ENCODE results near the gene MLN.

MLN gene

DNA sequence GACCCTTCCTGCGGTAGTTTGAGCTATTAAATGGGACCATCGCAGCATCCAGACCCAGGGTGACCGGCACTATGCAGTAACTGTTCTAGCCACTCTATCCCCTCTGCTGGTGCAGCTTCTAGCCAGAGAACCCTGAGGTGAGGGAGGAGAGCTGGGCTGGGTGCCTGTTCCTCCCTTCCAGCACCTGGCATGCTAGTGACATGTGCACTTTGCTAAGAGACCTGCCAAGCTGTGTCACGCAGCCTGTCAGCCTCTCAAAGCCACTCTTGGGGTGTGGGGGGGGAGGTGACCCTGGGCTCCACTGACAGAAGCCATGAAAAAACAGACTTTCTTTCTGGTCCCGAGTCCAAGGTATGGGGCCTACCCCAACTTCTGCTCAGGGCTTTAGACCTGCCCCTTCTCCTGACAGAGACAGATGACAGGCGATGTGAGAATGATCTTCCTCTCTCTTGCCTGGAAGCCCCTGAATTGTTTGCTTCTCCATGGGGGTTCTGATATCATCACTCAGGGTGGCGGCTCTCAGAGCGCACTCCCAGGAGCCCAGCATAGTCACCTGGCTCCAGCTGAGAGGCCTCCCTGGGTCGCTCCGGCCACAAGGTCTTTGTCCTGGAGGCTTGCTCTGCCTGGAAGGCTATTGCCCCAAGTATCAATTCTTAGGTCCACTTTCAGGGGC, 47.2 kb upstream of the MLN start (continued):
- TF ChIP-seq, protein P1, sequence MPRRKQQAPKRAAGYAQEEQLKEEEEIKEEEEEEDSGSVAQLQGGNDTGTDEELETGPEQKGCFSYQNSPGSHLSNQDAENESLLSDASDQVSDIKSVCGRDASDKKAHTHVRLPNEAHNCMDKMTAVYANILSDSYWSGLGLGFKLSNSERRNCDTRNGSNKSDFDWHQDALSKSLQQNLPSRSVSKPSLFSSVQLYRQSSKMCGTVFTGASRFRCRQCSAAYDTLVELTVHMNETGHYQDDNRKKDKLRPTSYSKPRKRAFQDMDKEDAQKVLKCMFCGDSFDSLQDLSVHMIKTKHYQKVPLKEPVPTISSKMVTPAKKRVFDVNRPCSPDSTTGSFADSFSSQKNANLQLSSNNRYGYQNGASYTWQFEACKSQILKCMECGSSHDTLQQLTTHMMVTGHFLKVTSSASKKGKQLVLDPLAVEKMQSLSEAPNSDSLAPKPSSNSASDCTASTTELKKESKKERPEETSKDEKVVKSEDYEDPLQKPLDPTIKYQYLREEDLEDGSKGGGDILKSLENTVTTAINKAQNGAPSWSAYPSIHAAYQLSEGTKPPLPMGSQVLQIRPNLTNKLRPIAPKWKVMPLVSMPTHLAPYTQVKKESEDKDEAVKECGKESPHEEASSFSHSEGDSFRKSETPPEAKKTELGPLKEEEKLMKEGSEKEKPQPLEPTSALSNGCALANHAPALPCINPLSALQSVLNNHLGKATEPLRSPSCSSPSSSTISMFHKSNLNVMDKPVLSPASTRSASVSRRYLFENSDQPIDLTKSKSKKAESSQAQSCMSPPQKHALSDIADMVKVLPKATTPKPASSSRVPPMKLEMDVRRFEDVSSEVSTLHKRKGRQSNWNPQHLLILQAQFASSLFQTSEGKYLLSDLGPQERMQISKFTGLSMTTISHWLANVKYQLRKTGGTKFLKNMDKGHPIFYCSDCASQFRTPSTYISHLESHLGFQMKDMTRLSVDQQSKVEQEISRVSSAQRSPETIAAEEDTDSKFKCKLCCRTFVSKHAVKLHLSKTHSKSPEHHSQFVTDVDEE (CRISPR knock-in tag; IDR thresholded peaks at IDR 0.05) = no peak

DNA sequence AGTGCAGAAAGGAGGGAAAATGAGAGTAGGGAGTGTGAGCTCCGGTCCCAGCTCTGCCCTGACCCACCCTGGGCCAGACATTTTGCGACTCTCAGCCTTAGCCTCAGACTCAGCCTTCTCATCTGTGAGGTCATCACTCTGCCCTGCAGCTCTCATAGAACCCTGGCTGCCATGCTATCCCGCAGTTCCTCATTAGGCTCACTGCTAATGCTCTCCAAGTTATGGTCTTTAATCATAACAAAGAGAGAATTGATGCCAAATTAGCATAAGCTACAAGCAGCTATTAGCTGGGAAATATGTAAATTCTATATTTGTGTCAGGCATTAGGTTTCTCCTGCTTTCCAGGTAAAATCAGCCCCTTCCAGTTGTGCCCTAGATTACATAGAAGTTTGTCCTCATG, 46.5 kb upstream of the MLN start:
- ATAC-seq = no peak
- TF ChIP-seq ESRRG (CRISPR knock-in tag; IDR thresholded peaks at IDR 0.05) (no peak), ZNF565 (CRISPR knock-in tag; conservative IDR thresholded peaks at IDR 0.05; ENCODE audit: low read depth) (no peak), ARNTL (CRISPR knock-in tag; IDR thresholded peaks at IDR 0.05; ENCODE audit: borderline replicate concordance, low read depth) (no peak), RARB (CRISPR knock-in tag; IDR thresholded peaks at IDR 0.05) (no peak), ZFP30 (CRISPR knock-in tag; IDR thresholded peaks at IDR 0.05) (no peak), TOX (CRISPR knock-in tag; IDR thresholded peaks at IDR 0.05; ENCODE audit: borderline replicate concordance) (no peak), BACH2 (CRISPR knock-in tag; IDR thresholded peaks at IDR 0.05; ENCODE audit: borderline replicate concordance) (no peak), ISL1 (CRISPR knock-in tag; IDR thresholded peaks at IDR 0.05) (no peak), ZFP3 (CRISPR knock-in tag; IDR thresholded peaks at IDR 0.05) (no peak)
- TF ChIP-seq, protein P1 (CRISPR knock-in tag; IDR thresholded peaks at IDR 0.05) = no peak

DNA sequence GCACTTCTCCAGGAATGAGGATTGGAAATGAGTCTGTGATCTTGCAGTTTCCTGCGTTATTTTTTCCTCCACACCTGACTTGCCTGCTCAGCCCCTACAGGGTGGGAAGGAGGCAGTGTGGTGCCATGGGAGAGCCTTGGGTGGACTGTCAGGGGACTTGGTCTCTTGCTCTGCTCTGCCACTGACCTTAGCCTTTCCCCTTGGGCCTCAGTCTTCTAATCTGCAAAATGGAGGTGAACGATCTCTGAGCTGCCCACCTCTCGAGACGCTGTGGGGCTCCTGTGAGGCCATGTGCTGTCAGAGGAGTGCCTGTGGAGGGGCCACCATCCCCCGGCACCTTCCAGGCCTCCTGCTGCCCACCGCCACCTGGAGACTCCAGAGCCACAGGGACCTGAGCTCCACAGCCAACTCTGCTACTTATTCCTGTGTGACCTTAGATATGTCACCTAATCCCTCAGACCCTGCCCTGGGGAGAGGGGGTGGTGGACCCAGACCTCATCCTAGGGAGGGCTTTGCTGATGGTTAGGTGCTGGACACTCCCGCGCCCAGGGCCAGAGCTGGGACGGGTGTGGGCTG, 45.8 kb upstream of the MLN start:
- no peak for ATAC-seq
- TF ChIP-seq, protein P2, sequence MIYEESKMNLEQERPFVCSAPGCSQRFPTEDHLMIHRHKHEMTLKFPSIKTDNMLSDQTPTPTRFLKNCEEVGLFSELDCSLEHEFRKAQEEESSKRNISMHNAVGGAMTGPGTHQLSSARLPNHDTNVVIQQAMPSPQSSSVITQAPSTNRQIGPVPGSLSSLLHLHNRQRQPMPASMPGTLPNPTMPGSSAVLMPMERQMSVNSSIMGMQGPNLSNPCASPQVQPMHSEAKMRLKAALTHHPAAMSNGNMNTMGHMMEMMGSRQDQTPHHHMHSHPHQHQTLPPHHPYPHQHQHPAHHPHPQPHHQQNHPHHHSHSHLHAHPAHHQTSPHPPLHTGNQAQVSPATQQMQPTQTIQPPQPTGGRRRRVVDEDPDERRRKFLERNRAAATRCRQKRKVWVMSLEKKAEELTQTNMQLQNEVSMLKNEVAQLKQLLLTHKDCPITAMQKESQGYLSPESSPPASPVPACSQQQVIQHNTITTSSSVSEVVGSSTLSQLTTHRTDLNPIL (CRISPR knock-in tag; IDR thresholded peaks at IDR 0.05; ENCODE audit: low read depth) = no peak
- no peak for TF ChIP-seq ESRRG (CRISPR knock-in tag; IDR thresholded peaks at IDR 0.05)
- TF ChIP-seq ZNF565 (CRISPR knock-in tag; conservative IDR thresholded peaks at IDR 0.05; ENCODE audit: low read depth) = no peak
- TF ChIP-seq SNAI2 (CRISPR knock-in tag; IDR thresholded peaks at IDR 0.05) = no peak

DNA sequence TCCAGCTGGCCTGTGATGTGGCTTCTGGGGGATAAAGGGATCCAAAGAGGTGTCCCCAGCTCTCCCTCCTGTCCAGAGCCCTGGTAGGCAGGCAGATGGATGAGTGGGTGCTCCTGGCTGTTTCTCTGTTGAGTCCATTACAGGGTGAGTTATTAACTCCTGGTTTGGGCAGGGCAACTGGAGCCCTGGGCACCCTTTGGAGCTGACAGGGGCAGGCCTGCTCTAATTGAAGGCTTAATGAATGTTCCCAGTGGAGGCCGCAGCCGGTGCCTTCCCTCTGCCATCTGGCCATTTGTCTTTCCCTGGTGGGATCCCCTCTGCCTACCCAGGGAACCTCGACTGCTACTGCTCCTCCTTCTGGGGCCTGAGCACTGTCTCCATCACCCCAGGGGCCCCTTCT, 44.7 kb upstream of the MLN start:
- TF ChIP-seq ESRRG (CRISPR knock-in tag; IDR thresholded peaks at IDR 0.05) = no peak
- no peak for TF ChIP-seq ZFP30 (CRISPR knock-in tag; IDR thresholded peaks at IDR 0.05)
- TF ChIP-seq, protein P3, sequence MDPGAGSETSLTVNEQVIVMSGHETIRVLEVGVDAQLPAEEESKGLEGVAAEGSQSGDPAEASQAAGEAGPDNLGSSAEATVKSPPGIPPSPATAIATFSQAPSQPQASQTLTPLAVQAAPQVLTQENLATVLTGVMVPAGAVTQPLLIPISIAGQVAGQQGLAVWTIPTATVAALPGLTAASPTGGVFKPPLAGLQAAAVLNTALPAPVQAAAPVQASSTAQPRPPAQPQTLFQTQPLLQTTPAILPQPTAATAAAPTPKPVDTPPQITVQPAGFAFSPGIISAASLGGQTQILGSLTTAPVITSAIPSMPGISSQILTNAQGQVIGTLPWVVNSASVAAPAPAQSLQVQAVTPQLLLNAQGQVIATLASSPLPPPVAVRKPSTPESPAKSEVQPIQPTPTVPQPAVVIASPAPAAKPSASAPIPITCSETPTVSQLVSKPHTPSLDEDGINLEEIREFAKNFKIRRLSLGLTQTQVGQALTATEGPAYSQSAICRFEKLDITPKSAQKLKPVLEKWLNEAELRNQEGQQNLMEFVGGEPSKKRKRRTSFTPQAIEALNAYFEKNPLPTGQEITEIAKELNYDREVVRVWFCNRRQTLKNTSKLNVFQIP (CRISPR knock-in tag; IDR thresholded peaks at IDR 0.05; ENCODE audit: borderline replicate concordance, low read depth) = no peak
- TF ChIP-seq, protein P2 (CRISPR knock-in tag; IDR thresholded peaks at IDR 0.05; ENCODE audit: low read depth) = no peak
- no peak for TF ChIP-seq ISL1 (CRISPR knock-in tag; IDR thresholded peaks at IDR 0.05)
- no peak for TF ChIP-seq ZNF70 (CRISPR knock-in tag; IDR thresholded peaks at IDR 0.05)
- TF ChIP-seq, protein P4, sequence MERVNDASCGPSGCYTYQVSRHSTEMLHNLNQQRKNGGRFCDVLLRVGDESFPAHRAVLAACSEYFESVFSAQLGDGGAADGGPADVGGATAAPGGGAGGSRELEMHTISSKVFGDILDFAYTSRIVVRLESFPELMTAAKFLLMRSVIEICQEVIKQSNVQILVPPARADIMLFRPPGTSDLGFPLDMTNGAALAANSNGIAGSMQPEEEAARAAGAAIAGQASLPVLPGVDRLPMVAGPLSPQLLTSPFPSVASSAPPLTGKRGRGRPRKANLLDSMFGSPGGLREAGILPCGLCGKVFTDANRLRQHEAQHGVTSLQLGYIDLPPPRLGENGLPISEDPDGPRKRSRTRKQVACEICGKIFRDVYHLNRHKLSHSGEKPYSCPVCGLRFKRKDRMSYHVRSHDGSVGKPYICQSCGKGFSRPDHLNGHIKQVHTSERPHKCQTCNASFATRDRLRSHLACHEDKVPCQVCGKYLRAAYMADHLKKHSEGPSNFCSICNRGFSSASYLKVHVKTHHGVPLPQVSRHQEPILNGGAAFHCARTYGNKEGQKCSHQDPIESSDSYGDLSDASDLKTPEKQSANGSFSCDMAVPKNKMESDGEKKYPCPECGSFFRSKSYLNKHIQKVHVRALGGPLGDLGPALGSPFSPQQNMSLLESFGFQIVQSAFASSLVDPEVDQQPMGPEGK (CRISPR knock-in tag; IDR thresholded peaks at IDR 0.05; ENCODE audit: borderline replicate concordance) = no peak
- TF ChIP-seq ZFP3 (CRISPR knock-in tag; IDR thresholded peaks at IDR 0.05) = no peak
- no peak for TF ChIP-seq TOX (CRISPR knock-in tag; IDR thresholded peaks at IDR 0.05; ENCODE audit: borderline replicate concordance)
- TF ChIP-seq ZNF8 (CRISPR knock-in tag; IDR thresholded peaks at IDR 0.05) = no peak
- TF ChIP-seq ARNTL (CRISPR knock-in tag; IDR thresholded peaks at IDR 0.05; ENCODE audit: borderline replicate concordance, low read depth) = no peak
- no peak for TF ChIP-seq ZC3H10 (CRISPR knock-in tag; IDR thresholded peaks at IDR 0.05)
- ATAC-seq = no peak
